Hepatocyte (in vitro differentiated cells): Measurements from ENCODE around the gene PLCH2. TPM values are rescaled to one million over a fixed set of nuclear protein-coding genes. Genes with fewer than 3 reads are reported as not detected.

Experiments used
- DNase-seq: peaks from one replicate; pipeline ENCODE4 v3.0.0-alpha.2; 2016; ENCODE audit warnings: low spot score
- H2AFZ ChIP-seq: fragments of 200-600 bp; sonication (generic); 2 replicates; pipeline ENCODE4 v1.6.0; 2016; ENCODE audit warnings: antibody characterized with exemption, mild to moderate bottlenecking
- H3K27ac ChIP-seq: fragments of 200-600 bp; sonication (generic); 2 replicates; pipeline ENCODE4 v1.5.1; 2016; ENCODE audit warnings: mild to moderate bottlenecking
- H3K27me3 ChIP-seq: fragments of 200-600 bp; sonication (generic); 2 replicates; pipeline ENCODE4 v1.6.1; 2016
- H3K36me3 ChIP-seq: fragments of 200-600 bp; sonication (generic); replicated peaks from 2 replicates; pipeline ENCODE4 v1.5.1; 2016; ENCODE audit warnings: low read depth; ENCODE audit not compliant: insufficient read depth
- H3K4me1 ChIP-seq: fragments of 200-600 bp; sonication (generic); 2 replicates; pipeline ENCODE4 v1.5.1; 2016; ENCODE audit warnings: mild to moderate bottlenecking, moderate library complexity; ENCODE audit not compliant: insufficient read depth
- H3K4me2 ChIP-seq: fragments of 200-600 bp; sonication (generic); 2 replicates; pipeline ENCODE4 v1.6.0; 2016
- H3K4me3 ChIP-seq: fragments of 200-600 bp; sonication (generic); 2 replicates; pipeline ENCODE4 v1.5.1; 2016; ENCODE audit warnings: mild to moderate bottlenecking
- H3K79me2 ChIP-seq: fragments of 200-600 bp; sonication (generic); 2 replicates; pipeline ENCODE4 v1.6.0; 2017; ENCODE audit warnings: mild to moderate bottlenecking
- H3K9me2 ChIP-seq: fragments of 200-600 bp; sonication (generic); replicated peaks from 2 replicates; pipeline ENCODE4 v1.6.0; 2017; ENCODE audit warnings: mild to moderate bottlenecking; ENCODE audit not compliant: insufficient read depth
- H3K9me3 ChIP-seq: fragments of 200-600 bp; sonication (generic); 2 replicates; pipeline ENCODE4 v1.5.1; 2016; ENCODE audit warnings: low read depth, mild to moderate bottlenecking
- H4K20me1 ChIP-seq: fragments of 200-600 bp; sonication (generic); 2 replicates; pipeline ENCODE4 v1.6.0; 2016; ENCODE audit warnings: mild to moderate bottlenecking; ENCODE audit not compliant: insufficient read depth, poor library complexity, severe bottlenecking
- CTCF ChIP-seq: fragments of 200-600 bp; sonication (generic); IDR thresholded peaks from 2 replicates; pipeline ENCODE4 v1.5.1; 2016; ENCODE audit warnings: antibody characterized with exemption, mild to moderate bottlenecking; ENCODE audit not compliant: poor library complexity
- EZH2 ChIP-seq: fragments of 200-600 bp; sonication (generic); IDR thresholded peaks from 2 replicates; pipeline ENCODE4 v1.6.1; 2016; ENCODE audit warnings: antibody characterized with exemption, mild to moderate bottlenecking, borderline replicate concordance
- EZH2phosphoT487 ChIP-seq: fragments of 200-600 bp; sonication (generic); IDR thresholded peaks from one replicate; pipeline ENCODE4 v1.6.1; 2018; ENCODE audit warnings: antibody characterized with exemption, mild to moderate bottlenecking, low read depth, moderate library complexity; ENCODE audit not compliant: unreplicated experiment, severe bottlenecking
- WGBS: methylation state at CpG from one replicate; pipeline ENCODE4 v1.1.6; 2016; ENCODE audit warnings: low lambda C conversion rate; ENCODE audit errors: missing lambda C conversion rate; 5-methylcytosine and 5-hydroxymethylcytosine counted together
- polyA plus RNA-seq: library from polyadenylated mRNA; unstranded; fragments of >200 nt; fragmentation: Nextera tagmentation; extraction: Ambion mirVana; gene quantifications from 2 replicates; pipeline ENCODE4 v1.2.1, GENCODE V29; 2016
- total RNA-seq: library from RNA; depleted of rRNA; stranded (reverse); fragments of >200 nt; gene quantifications from 2 replicates; pipeline ENCODE4 v1.2.3, GENCODE V29; 2014

Gene PLCH2
- total and polyA plus RNA-seq, 2 experiments from 2014 or later: 1.3 to 3.4 TPM

- H3K9me2 ChIP-seq: no peaks in the 10 kb centered on the region
- no peaks in the 10 kb centered on the region for H3K79me2 ChIP-seq
- 81% methylated on average over 36 of the region's 36 CpGs for WGBS
- TF ChIP-seq CTCF: no peak
- TF ChIP-seq EZH2phosphoT487: no peak
- TF ChIP-seq EZH2: no peak
- no peaks in the 10 kb centered on the region for H4K20me1 ChIP-seq
- H3K9me3 ChIP-seq: no peaks in the 10 kb centered on the region
- H3K4me3 ChIP-seq: no peak overlapping the region
- no peak overlapping the region for H3K4me2 ChIP-seq
- peaks cover 7% of the 10 kb centered on the region for H3K4me1 ChIP-seq
- DNase-seq: peak; percentile 27
- no peaks in the 10 kb centered on the region for H3K36me3 ChIP-seq
- H3K27ac ChIP-seq: no peak overlapping the region
- no peak overlapping the region for H2AFZ ChIP-seq
- H3K27me3 ChIP-seq: no peaks in the 10 kb centered on the region
Measured at GRCh38 chr1:2504225-2504948, 28.3 kb downstream of the PLCH2 start.

GRCh38 chr1:2504949-2505272, 28.8 kb downstream of the PLCH2 start:
- no peaks in the 10 kb centered on the region for H4K20me1 ChIP-seq
- H3K9me2 ChIP-seq: no peaks in the 10 kb centered on the region
- H3K27me3 ChIP-seq: no peaks in the 10 kb centered on the region
- TF ChIP-seq EZH2 (no peak), CTCF (no peak), EZH2phosphoT487 (no peak)
- no peaks in the 10 kb centered on the region for H3K9me3 ChIP-seq
- no peak overlapping the region for H2AFZ ChIP-seq
- no peak for DNase-seq
- peaks cover 7% of the 10 kb centered on the region for H3K4me1 ChIP-seq
- H3K4me2 ChIP-seq: no peak overlapping the region
- no peak overlapping the region for H3K4me3 ChIP-seq
- no peaks in the 10 kb centered on the region for H3K36me3 ChIP-seq
- H3K79me2 ChIP-seq: no peaks in the 10 kb centered on the region
- H3K27ac ChIP-seq: no peak overlapping the region
- 67% methylated on average over 16 of the region's 22 CpGs for WGBS

- Histone ChIP-seq H3K9me3 (no peaks in the 10 kb centered on the region), H3K4me1 (peaks cover 7% of the 10 kb centered on the region), H2AFZ (no peak overlapping the region), H3K27me3 (no peaks in the 10 kb centered on the region), H3K9me2 (no peaks in the 10 kb centered on the region), H3K79me2 (no peaks in the 10 kb centered on the region), H3K27ac (no peak overlapping the region), H3K36me3 (no peaks in the 10 kb centered on the region), H3K4me2 (no peak overlapping the region), H4K20me1 (no peaks in the 10 kb centered on the region), H3K4me3 (no peak overlapping the region)
- TF ChIP-seq EZH2phosphoT487 (no peak), CTCF (no peak), EZH2 (no peak)
- WGBS: 81% methylated on average over 21 of the region's 21 CpGs
- no peak for DNase-seq
Measured at GRCh38 chr1:2505461-2505994, 29.4 kb downstream of the PLCH2 start.
